PC-3 (cell line): ENCODE measurements around the gene MYH7B. TPM values are rescaled to one million over a fixed set of nuclear protein-coding genes. Genes with fewer than 3 reads are reported as not detected.

ENCODE experiments used
- ATAC-seq: fragments of 200-7000 bp; cut with Tn5 transposase; 2 replicates; pipeline ENCODE4 v1.9.1; 2020; ENCODE audit warnings: mild to moderate bottlenecking, moderate library complexity
- BruUV-seq: library from RNA; stranded (reverse); fragments of 400-500 nt; replicated peaks from 2 replicates; lab custom pipeline; 2021; lab: Mats Ljungman, UMichigan
- CTCF ChIA-PET: fragments of 300-600 bp; sonication (Branson Sonifier 250); formaldehyde crosslinking; loops from one replicate; lab custom pipeline; 2022; ENCODE audit warnings: antibody characterized with exemption; lab: Charles Lee
- POLR2A ChIA-PET: fragments of 300-600 bp; sonication (Branson Sonifier 250); formaldehyde crosslinking; loops from one replicate; lab custom pipeline; 2022; ENCODE audit warnings: antibody characterized with exemption; ENCODE audit not compliant: unreplicated experiment; lab: Charles Lee
- DNase-seq: peaks from one replicate; pipeline ENCODE4 v3.0.0-alpha.2; 2015
- H2AFZ ChIP-seq: fragments of 300-600 bp; sonication (generic); 2 replicates; pipeline ENCODE4 v1.6.0; 2016; ENCODE audit warnings: antibody characterized with exemption, low read length
- H3F3A ChIP-seq: fragments of 300-600 bp; sonication (generic); one replicate; pipeline ENCODE4 v1.6.0; 2017; ENCODE audit warnings: antibody characterized with exemption, low read length, control low read depth, mild to moderate bottlenecking; ENCODE audit not compliant: unreplicated experiment
- H3K27ac ChIP-seq: fragments of 300-600 bp; sonication (generic); 2 replicates; pipeline ENCODE4 v1.5.1; 2016; ENCODE audit warnings: mild to moderate bottlenecking, low read length
- H3K27me3 ChIP-seq: fragments of 300-600 bp; sonication (generic); 2 replicates; pipeline ENCODE4 v1.6.1; 2016; ENCODE audit warnings: low read length, mixed read lengths
- H3K36me3 ChIP-seq: fragments of 300-600 bp; sonication (generic); 2 replicates; pipeline ENCODE4 v1.6.1; 2016; ENCODE audit warnings: low read depth, mixed run types, low read length, mixed read lengths
- H3K4me1 ChIP-seq: fragments of 300-600 bp; sonication (generic); 2 replicates; pipeline ENCODE4 v1.5.1; 2016; ENCODE audit warnings: low read length; ENCODE audit not compliant: insufficient read depth
- H3K4me2 ChIP-seq: fragments of 300-600 bp; sonication (generic); 2 replicates; pipeline ENCODE4 v1.6.0; 2016; ENCODE audit warnings: low read length
- H3K4me3 ChIP-seq: fragments of 300-600 bp; sonication (generic); 2 replicates; pipeline ENCODE4 v1.5.1; 2016; ENCODE audit warnings: mild to moderate bottlenecking, low read length, mixed read lengths
- H3K79me2 ChIP-seq: fragments of 300-600 bp; sonication (generic); 2 replicates; pipeline ENCODE4 v1.6.1; 2017; ENCODE audit warnings: low read length, mixed read lengths
- H3K9ac ChIP-seq: fragments of 300-600 bp; sonication (generic); 2 replicates; pipeline ENCODE4 v1.6.0; 2016; ENCODE audit warnings: mild to moderate bottlenecking, low read length
- H3K9me2 ChIP-seq: fragments of 300-600 bp; sonication (generic); replicated peaks from 2 replicates; pipeline ENCODE4 v1.6.1; 2016; ENCODE audit warnings: mixed run types, low read length, mixed read lengths
- H3K9me3 ChIP-seq: fragments of 300-600 bp; sonication (generic); 2 replicates; pipeline ENCODE4 v1.6.1; 2016; ENCODE audit warnings: low read length, mixed read lengths
- H4K20me1 ChIP-seq: fragments of 300-600 bp; sonication (generic); 2 replicates; pipeline ENCODE4 v1.6.1; 2016; ENCODE audit warnings: low read length, mixed read lengths
- CTCF ChIP-seq: fragments of 300-600 bp; sonication (generic); conservative IDR thresholded peaks from 2 replicates; pipeline ENCODE4 v1.5.1; 2017; ENCODE audit warnings: antibody characterized with exemption, low read depth, mild to moderate bottlenecking, low read length
- EZH2 ChIP-seq: fragments of 300-600 bp; sonication (generic); IDR thresholded peaks from one replicate; pipeline ENCODE4 v1.6.1; 2017; ENCODE audit warnings: antibody characterized with exemption, mild to moderate bottlenecking, low read length; ENCODE audit not compliant: unreplicated experiment
- EZH2phosphoT487 ChIP-seq: fragments of 300-600 bp; sonication (generic); IDR thresholded peaks from 2 replicates; pipeline ENCODE4 v1.6.1; 2018; ENCODE audit warnings: mild to moderate bottlenecking, antibody characterized with exemption, low read length, borderline replicate concordance
- intact Hi-C: fragments of 100-400 bp; cut with micrococcal nuclease; formaldehyde crosslinking; loops from 2 replicates; pipeline ENCODE4 v1.9.0; 2023
- total RNA-seq: library from RNA; depleted of rRNA; stranded (reverse); fragments of >200 nt; gene quantifications from 2 replicates; pipeline ENCODE4 v1.2.3, GENCODE V29; 2014

MYH7B gene
- total RNA-seq, 1 experiment from 2014 or later, result 0.04 TPM

- DNase-seq, result no peak
- no peak for ATAC-seq
- Histone ChIP-seq H3K27ac (no peak overlapping the region), H3K4me3 (no peak overlapping the region), H3K9me2 (no peaks in the 10 kb centered on the region), H3K27me3 (no peaks in the 10 kb centered on the region), H3K36me3 (peaks cover 30% of the 10 kb centered on the region), H2AFZ (no peak overlapping the region), H3K4me2 (no peak overlapping the region), H3K9ac (no peak overlapping the region), H3F3A (no peaks in the 10 kb centered on the region), H3K79me2 (no peaks in the 10 kb centered on the region), H3K4me1 (peaks cover 15% of the 10 kb centered on the region), H3K9me3 (no peaks in the 10 kb centered on the region), H4K20me1 (no peaks in the 10 kb centered on the region)
- intact Hi-C loops, result no loop called here
- ChIA-PET POLR2A (interaction anchor here (0.9 kb wide), 1 partner anchor 12 kb away, joined by 3 read pairs; no protein-coding TSS in a partner anchor), CTCF (no interaction called here)
- no peak for TF ChIP-seq EZH2phosphoT487
- no peak for TF ChIP-seq CTCF
- no peak for TF ChIP-seq EZH2
- BruUV-seq, result no TSS peak
Observed at GRCh38 chr20:34931771-34932170, 23.9 kb upstream of the MYH7B start.

- no peak for ATAC-seq
- intact Hi-C loops, result no loop called here
- H3F3A ChIP-seq, result no peaks in the 10 kb centered on the region
- no peak overlapping the region for H3K4me3 ChIP-seq
- no peaks in the 10 kb centered on the region for H3K27me3 ChIP-seq
- CTCF ChIA-PET, result no interaction called here
- peaks cover 32% of the 10 kb centered on the region for H3K36me3 ChIP-seq
- no peak overlapping the region for H2AFZ ChIP-seq
- H3K79me2 ChIP-seq, result no peaks in the 10 kb centered on the region; the same call in 1 of the 2 replicates
- no peak for DNase-seq
- TF ChIP-seq EZH2phosphoT487 (no peak), EZH2 (no peak), CTCF (no peak)
- H3K4me1 ChIP-seq, result peaks cover 15% of the 10 kb centered on the region
- no peak overlapping the region for H3K9ac ChIP-seq
- H3K9me2 ChIP-seq, result no peaks in the 10 kb centered on the region
- POLR2A ChIA-PET, result no interaction called here
- H3K27ac ChIP-seq, result no peak overlapping the region
- BruUV-seq, result no TSS peak
- H4K20me1 ChIP-seq, result no peaks in the 10 kb centered on the region
- no peaks in the 10 kb centered on the region for H3K9me3 ChIP-seq
- no peak overlapping the region for H3K4me2 ChIP-seq
Observed at GRCh38 chr20:34938466-34939163, 17.1 kb upstream of the MYH7B start.

GRCh38 chr20:34940081-34940481 is 15.6 kb upstream of the MYH7B start:
- ChIA-PET POLR2A (no interaction called here), CTCF (no interaction called here)
- Histone ChIP-seq H3K4me2 (no peak overlapping the region), H3K36me3 (peaks cover 32% of the 10 kb centered on the region), H3K79me2 (no peaks in the 10 kb centered on the region; the same call in 1 of the 2 replicates), H3K4me1 (peaks cover 27% of the 10 kb centered on the region), H3K27me3 (no peaks in the 10 kb centered on the region), H2AFZ (no peak overlapping the region), H3K9me3 (no peaks in the 10 kb centered on the region), H3K4me3 (no peak overlapping the region), H3F3A (no peaks in the 10 kb centered on the region), H3K27ac (no peak overlapping the region), H3K9me2 (no peaks in the 10 kb centered on the region), H3K9ac (no peak overlapping the region), H4K20me1 (no peaks in the 10 kb centered on the region)
- no TSS peak for BruUV-seq
- ATAC-seq (no peak), DNase-seq (no peak)
- TF ChIP-seq EZH2phosphoT487 (no peak), EZH2 (no peak), CTCF (no peak)
- intact Hi-C loops, result no loop called here
